Osteoblast (primary cell): ENCODE measurements around the gene RTF2. TPM values are rescaled to one million over a fixed set of nuclear protein-coding genes. Genes with fewer than 3 reads are reported as not detected.

Source experiments
- DNase-seq: peaks from one replicate; pipeline ENCODE4 v3.0.0; 2011; ENCODE audit warnings: low spot score, mixed read lengths; ENCODE audit not compliant: insufficient read length; ENCODE audit errors: missing footprints
- H2AFZ ChIP-seq: 2 replicates; pipeline ENCODE4 v1.6.0; 2011; ENCODE audit warnings: mild to moderate bottlenecking, low read length
- H3K27ac ChIP-seq: 2 replicates; pipeline ENCODE4 v1.5.1; 2011; ENCODE audit warnings: mild to moderate bottlenecking, low read depth, low read length, moderate library complexity
- H3K27me3 ChIP-seq: 2 replicates; pipeline ENCODE4 v1.6.0; 2012; ENCODE audit warnings: mild to moderate bottlenecking, control low read depth, inconsistent platforms, low read length, moderate library complexity; ENCODE audit not compliant: insufficient read depth
- H3K36me3 ChIP-seq: 2 replicates; pipeline ENCODE4 v1.5.1; 2011; ENCODE audit warnings: mild to moderate bottlenecking, low read length, control low read depth, moderate library complexity; ENCODE audit not compliant: insufficient read depth
- H3K4me1 ChIP-seq: 2 replicates; pipeline ENCODE4 v1.5.1; 2011; ENCODE audit warnings: mild to moderate bottlenecking, low read length, control low read depth, moderate library complexity; ENCODE audit not compliant: insufficient read depth
- H3K4me2 ChIP-seq: 2 replicates; pipeline ENCODE4 v1.6.0; 2011; ENCODE audit warnings: mild to moderate bottlenecking, low read length; ENCODE audit not compliant: insufficient read depth
- H3K4me3 ChIP-seq: fragments of 200-600 bp; sonication (generic); 3 replicates; pipeline ENCODE4 v1.5.1; 2012; ENCODE audit warnings: mild to moderate bottlenecking, low read length, inconsistent platforms; ENCODE audit not compliant: insufficient read depth
- H3K79me2 ChIP-seq: 2 replicates; pipeline ENCODE4 v1.6.0; 2012; ENCODE audit warnings: mild to moderate bottlenecking, low read length, control low read depth, inconsistent platforms; ENCODE audit not compliant: insufficient read depth
- H3K9me3 ChIP-seq: 2 replicates; pipeline ENCODE4 v1.5.1; 2011; ENCODE audit warnings: low read depth, low read length, control low read depth
- H4K20me1 ChIP-seq: 2 replicates; pipeline ENCODE4 v1.6.0; 2012; ENCODE audit warnings: mild to moderate bottlenecking, low read length, control low read depth; ENCODE audit not compliant: insufficient read depth
- total RNA-seq: library from RNA; depleted of rRNA; stranded (reverse); fragments of >200 nt; gene quantifications from 2 replicates; pipeline ENCODE4 v1.2.3, GENCODE V29; 2012
- TF ChIP-seq, protein P1 (sequence below): IDR thresholded peaks from 2 replicates; pipeline ENCODE4 v1.5.1; 2011; ENCODE audit warnings: mild to moderate bottlenecking, low read depth, low read length, moderate library complexity; ENCODE audit errors: extremely low read depth

Gene RTF2
- total RNA-seq, 1 donor = 69.1 TPM

DNA sequence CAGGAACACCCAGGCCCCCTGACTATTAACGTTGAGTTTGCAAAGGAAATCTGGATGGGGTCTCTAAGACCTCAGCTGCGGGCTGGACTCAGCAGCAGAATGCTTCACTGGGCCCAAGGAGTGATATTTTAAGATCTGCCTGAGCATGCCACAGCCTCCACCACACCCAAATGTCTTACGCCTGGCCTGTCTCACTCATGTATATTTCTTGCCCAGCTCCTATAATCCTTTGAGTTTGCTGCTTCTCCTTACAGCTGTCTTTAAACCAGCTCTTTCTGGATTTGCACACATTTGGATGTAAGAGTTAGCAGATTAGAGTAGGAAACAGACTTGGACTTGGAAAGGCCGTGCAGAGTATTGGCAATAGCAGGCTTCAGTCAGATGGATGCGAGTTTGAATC lies 40.0 kb upstream of the RTF2 start:
- no peaks in the 10 kb centered on the region for H3K9me3 ChIP-seq
- H3K36me3 ChIP-seq = no peaks in the 10 kb centered on the region
- no peaks in the 10 kb centered on the region for H4K20me1 ChIP-seq
- H3K27ac ChIP-seq = peak overlapping the region; percentile 81
- H3K4me1 ChIP-seq = peaks cover 23% of the 10 kb centered on the region
- no peak overlapping the region for H3K4me3 ChIP-seq
- H3K79me2 ChIP-seq = no peaks in the 10 kb centered on the region
- TF ChIP-seq, protein P1, sequence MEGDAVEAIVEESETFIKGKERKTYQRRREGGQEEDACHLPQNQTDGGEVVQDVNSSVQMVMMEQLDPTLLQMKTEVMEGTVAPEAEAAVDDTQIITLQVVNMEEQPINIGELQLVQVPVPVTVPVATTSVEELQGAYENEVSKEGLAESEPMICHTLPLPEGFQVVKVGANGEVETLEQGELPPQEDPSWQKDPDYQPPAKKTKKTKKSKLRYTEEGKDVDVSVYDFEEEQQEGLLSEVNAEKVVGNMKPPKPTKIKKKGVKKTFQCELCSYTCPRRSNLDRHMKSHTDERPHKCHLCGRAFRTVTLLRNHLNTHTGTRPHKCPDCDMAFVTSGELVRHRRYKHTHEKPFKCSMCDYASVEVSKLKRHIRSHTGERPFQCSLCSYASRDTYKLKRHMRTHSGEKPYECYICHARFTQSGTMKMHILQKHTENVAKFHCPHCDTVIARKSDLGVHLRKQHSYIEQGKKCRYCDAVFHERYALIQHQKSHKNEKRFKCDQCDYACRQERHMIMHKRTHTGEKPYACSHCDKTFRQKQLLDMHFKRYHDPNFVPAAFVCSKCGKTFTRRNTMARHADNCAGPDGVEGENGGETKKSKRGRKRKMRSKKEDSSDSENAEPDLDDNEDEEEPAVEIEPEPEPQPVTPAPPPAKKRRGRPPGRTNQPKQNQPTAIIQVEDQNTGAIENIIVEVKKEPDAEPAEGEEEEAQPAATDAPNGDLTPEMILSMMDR = no peak
- H3K4me2 ChIP-seq = no peak overlapping the region
- no peak for DNase-seq
- H3K27me3 ChIP-seq = no peaks in the 10 kb centered on the region
- no peak overlapping the region for H2AFZ ChIP-seq

DNA sequence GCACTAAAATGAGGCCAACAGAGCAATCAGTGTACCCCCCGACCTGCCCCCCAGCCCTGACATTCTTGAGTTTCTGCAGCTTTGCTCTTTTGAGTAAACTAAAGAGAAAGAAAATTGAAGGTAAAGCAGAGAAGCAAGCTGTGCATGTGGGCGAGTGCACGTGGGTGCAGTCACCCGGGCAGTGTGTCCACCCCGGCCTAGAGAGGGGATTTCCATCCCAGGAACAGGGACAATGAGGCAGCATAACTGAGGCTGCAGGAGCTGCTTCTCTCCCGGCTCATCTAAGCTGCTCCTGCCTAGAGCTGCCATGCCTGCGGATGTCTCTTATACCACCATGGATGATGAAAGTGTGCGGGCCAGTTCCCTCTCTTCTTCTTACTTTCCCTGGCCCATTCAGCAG lies 39.5 kb upstream of the RTF2 start:
- no peak for DNase-seq
- H2AFZ ChIP-seq = peak overlapping the region; percentile 47
- no peak overlapping the region for H3K4me3 ChIP-seq
- peak overlapping the region; percentile 12 for H3K4me2 ChIP-seq
- H3K27me3 ChIP-seq = no peaks in the 10 kb centered on the region
- H4K20me1 ChIP-seq = no peaks in the 10 kb centered on the region
- H3K36me3 ChIP-seq = no peaks in the 10 kb centered on the region
- TF ChIP-seq, protein P1 = no peak
- peak overlapping the region; percentile 81 for H3K27ac ChIP-seq
- H3K4me1 ChIP-seq = peaks cover 27% of the 10 kb centered on the region
- no peaks in the 10 kb centered on the region for H3K79me2 ChIP-seq
- no peaks in the 10 kb centered on the region for H3K9me3 ChIP-seq

DNA sequence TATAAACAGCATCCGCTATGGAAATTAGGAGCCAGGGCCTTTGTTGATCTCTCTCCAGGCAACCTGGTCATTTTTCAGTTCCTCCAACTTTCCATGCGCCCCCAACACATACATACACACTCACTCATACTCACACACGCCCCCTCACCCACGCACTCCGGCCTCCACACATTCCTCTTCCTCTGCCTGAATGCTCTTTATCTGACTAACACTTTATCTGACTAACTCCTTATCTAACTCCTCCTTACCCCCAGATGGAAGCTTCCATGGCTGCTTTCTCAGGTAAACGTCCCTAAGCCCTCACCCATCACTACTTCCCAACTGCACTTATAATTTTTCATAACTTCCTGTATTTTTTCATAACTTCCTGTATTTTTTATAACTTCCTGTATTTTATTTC lies 38.9 kb upstream of the RTF2 start:
- Histone ChIP-seq H3K4me1 (peaks cover 29% of the 10 kb centered on the region), H3K27ac (peak overlapping the region; percentile 81), H2AFZ (peak overlapping the region; percentile 47), H3K9me3 (no peaks in the 10 kb centered on the region), H4K20me1 (no peaks in the 10 kb centered on the region), H3K36me3 (no peaks in the 10 kb centered on the region), H3K79me2 (no peaks in the 10 kb centered on the region), H3K4me2 (peak overlapping the region; percentile 12), H3K27me3 (no peaks in the 10 kb centered on the region), H3K4me3 (no peak overlapping the region)
- TF ChIP-seq, protein P1 = no peak
- DNase-seq = no peak

DNA sequence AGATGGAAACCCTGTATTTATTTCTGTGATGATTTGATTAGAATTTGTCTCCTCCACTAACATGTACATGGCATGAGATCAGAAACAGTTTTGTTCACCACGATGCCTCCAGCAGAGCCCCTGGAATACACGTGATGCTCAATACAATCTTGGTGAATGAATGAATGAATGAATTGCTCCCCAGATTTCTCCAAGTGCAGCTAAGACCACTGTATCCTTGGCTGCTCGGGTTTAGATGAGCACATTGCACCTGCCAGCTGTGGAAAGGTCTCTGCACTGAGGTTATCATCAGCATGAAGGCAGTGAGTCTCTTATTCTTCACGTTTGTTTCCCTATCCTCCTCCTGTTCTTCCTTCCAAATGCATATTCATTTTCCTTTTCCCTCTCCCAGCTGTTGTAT lies 38.5 kb upstream of the RTF2 start:
- H3K27me3 ChIP-seq = no peaks in the 10 kb centered on the region
- no peaks in the 10 kb centered on the region for H3K79me2 ChIP-seq
- no peaks in the 10 kb centered on the region for H3K36me3 ChIP-seq
- no peak overlapping the region for H3K4me3 ChIP-seq
- TF ChIP-seq, protein P1 = no peak
- H4K20me1 ChIP-seq = no peaks in the 10 kb centered on the region
- DNase-seq = no peak
- H3K4me2 ChIP-seq = no peak overlapping the region
- H3K27ac ChIP-seq = peak overlapping the region; percentile 81
- H3K9me3 ChIP-seq = no peaks in the 10 kb centered on the region
- peaks cover 29% of the 10 kb centered on the region for H3K4me1 ChIP-seq
- peak overlapping the region; percentile 21 for H2AFZ ChIP-seq
